Upper lobe of left lung (tissue), 4 donors: ENCODE results near the gene TRNP1.

ENCODE experiments used
- CTCF ChIP-seq, 6 experiments: fragments of 450-650 bp in 4 of 6; fragments of 200-600 bp in 2 of 6; sonication (generic) in 2 of 6; IDR thresholded peaks; one replicate each; pipeline ENCODE4 v1.5.1; 2016 to 2019; ENCODE audit warnings: antibody characterized with exemption in 6 of 6
- POLR2A ChIP-seq, 4 donors: fragments of 450-650 bp; IDR thresholded peaks; one replicate each; pipeline ENCODE4 v1.5.1; 2016 to 2017; ENCODE audit warnings: antibody characterized with exemption in 4 of 4, mild to moderate bottlenecking in 2 of 4

GRCh38 chr1:26953374-26953773 lies 40.1 kb upstream of the TRNP1 start:
- TF ChIP-seq POLR2A (IDR thresholded peaks at IDR 0.05) (no peak), CTCF (IDR thresholded peaks at IDR 0.05) (no peak)
